Measurements from ENCODE around the gene ATOH8.

DNA sequence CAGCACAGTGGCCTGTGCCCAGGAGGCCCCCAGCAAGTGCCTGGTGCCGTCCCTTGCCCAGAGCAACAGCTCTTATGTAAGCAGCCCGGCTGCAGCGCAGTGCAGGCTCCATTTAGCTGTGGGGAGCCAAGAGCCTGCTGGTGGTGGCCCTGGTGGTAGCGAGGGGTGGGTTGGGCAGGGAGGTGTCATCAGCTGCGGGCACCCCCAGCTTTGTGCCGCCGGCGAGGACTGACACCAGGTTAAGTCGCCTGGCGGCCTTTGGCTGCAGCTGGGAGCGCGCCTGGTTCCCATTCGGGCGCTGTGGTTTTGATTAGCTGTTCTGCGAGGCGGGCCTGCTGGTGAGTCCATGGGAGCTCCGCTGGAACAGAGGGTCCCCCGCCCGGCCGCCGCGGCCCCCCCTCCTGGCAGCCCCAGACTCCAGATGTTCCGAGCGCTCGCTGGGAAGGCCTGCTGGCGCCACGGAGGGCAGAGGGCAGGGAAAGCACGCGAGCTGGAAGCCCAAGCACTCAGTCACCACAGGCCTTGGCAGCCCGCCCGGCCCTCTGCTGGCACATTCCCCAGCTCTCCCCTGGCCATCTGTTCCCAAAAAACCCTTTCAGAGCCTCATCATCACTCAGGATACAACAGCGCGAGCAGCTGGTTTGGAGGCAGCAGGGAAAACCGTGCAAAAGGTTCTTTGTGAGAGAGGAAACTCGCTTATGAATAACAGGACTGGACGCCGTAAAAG is 18.4 kb downstream of the ATOH8 start:
- TF ChIP-seq, protein P1, sequence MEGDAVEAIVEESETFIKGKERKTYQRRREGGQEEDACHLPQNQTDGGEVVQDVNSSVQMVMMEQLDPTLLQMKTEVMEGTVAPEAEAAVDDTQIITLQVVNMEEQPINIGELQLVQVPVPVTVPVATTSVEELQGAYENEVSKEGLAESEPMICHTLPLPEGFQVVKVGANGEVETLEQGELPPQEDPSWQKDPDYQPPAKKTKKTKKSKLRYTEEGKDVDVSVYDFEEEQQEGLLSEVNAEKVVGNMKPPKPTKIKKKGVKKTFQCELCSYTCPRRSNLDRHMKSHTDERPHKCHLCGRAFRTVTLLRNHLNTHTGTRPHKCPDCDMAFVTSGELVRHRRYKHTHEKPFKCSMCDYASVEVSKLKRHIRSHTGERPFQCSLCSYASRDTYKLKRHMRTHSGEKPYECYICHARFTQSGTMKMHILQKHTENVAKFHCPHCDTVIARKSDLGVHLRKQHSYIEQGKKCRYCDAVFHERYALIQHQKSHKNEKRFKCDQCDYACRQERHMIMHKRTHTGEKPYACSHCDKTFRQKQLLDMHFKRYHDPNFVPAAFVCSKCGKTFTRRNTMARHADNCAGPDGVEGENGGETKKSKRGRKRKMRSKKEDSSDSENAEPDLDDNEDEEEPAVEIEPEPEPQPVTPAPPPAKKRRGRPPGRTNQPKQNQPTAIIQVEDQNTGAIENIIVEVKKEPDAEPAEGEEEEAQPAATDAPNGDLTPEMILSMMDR (IDR thresholded peaks at IDR 0.05), result peak in 2 of 3 donors; percentile 37 to 56
- TF ChIP-seq EP300 (IDR thresholded peaks at IDR 0.05), result peak; percentile 93
